Activated CD8-positive, alpha-beta T cell treated with anti-CD3 and anti-CD28 coated beads for 36 hours (primary cell): ENCODE data around the gene RIBC1. TPM values are rescaled to one million over a fixed set of nuclear protein-coding genes. Genes with fewer than 3 reads are reported as not detected.
A peak's percentile ranks its signal among the peaks of the same experiment; 100 is the strongest.

ENCODE experiments used
- ATAC-seq: fragments of 200-7000 bp; cut with Tn5 transposase; one replicate; pipeline ENCODE4 v1.10.0; 2021; ENCODE audit warnings: mild to moderate bottlenecking, moderate library complexity
- CTCF ChIA-PET: fragments of 350-600 bp; sonication (Branson Sonifier 250); formaldehyde crosslinking; loops from one replicate; lab custom pipeline; 2021; ENCODE audit warnings: antibody characterized with exemption; lab: Charles Lee
- POLR2A ChIA-PET: fragments of 350-600 bp; sonication (Branson Sonifier 250); formaldehyde crosslinking; loops from one replicate; lab custom pipeline; 2021; ENCODE audit warnings: antibody characterized with exemption; lab: Charles Lee
- DNase-seq: peaks from one replicate; pipeline ENCODE4 v3.0.0-alpha.2; 2020
- H3K27ac Mint-ChIP-seq: one replicate; pipeline ENCODE4 v1.8.0; 2021; ENCODE audit warnings: mild to moderate bottlenecking, mixed read lengths
- H3K27me3 Mint-ChIP-seq: one replicate; pipeline ENCODE4 v1.8.0; 2021; ENCODE audit warnings: mixed read lengths
- H3K36me3 Mint-ChIP-seq: one replicate; pipeline ENCODE4 v1.8.0; 2021; ENCODE audit warnings: low read depth, mixed read lengths
- H3K4me1 Mint-ChIP-seq: one replicate; pipeline ENCODE4 v1.8.0; 2021; ENCODE audit warnings: low read depth, mixed read lengths
- H3K4me3 Mint-ChIP-seq: one replicate; pipeline ENCODE4 v1.8.0; 2021; ENCODE audit warnings: mild to moderate bottlenecking, moderate library complexity, mixed read lengths
- H3K9me3 Mint-ChIP-seq: one replicate; pipeline ENCODE4 v1.8.0; 2021; ENCODE audit warnings: mixed read lengths
- intact Hi-C: fragments of 100-400 bp; cut with micrococcal nuclease; formaldehyde crosslinking; loops from one replicate; pipeline ENCODE4 v1.10.0; 2022
- total RNA-seq, 2 experiments: library from RNA; stranded (reverse); gene quantifications; one replicate each; pipeline ENCODE4 v1.2.3, GENCODE V29; 2021
- TF ChIP-seq, protein P1 (sequence below): fragments of 200-600 bp; IDR thresholded peaks from one replicate; pipeline ENCODE4 v1.8.0; 2022; ENCODE audit warnings: antibody characterized with exemption, mild to moderate bottlenecking

Gene RIBC1
- total RNA-seq, 2 experiments from 2014 or later: 0.63 to 0.72 TPM

DNA sequence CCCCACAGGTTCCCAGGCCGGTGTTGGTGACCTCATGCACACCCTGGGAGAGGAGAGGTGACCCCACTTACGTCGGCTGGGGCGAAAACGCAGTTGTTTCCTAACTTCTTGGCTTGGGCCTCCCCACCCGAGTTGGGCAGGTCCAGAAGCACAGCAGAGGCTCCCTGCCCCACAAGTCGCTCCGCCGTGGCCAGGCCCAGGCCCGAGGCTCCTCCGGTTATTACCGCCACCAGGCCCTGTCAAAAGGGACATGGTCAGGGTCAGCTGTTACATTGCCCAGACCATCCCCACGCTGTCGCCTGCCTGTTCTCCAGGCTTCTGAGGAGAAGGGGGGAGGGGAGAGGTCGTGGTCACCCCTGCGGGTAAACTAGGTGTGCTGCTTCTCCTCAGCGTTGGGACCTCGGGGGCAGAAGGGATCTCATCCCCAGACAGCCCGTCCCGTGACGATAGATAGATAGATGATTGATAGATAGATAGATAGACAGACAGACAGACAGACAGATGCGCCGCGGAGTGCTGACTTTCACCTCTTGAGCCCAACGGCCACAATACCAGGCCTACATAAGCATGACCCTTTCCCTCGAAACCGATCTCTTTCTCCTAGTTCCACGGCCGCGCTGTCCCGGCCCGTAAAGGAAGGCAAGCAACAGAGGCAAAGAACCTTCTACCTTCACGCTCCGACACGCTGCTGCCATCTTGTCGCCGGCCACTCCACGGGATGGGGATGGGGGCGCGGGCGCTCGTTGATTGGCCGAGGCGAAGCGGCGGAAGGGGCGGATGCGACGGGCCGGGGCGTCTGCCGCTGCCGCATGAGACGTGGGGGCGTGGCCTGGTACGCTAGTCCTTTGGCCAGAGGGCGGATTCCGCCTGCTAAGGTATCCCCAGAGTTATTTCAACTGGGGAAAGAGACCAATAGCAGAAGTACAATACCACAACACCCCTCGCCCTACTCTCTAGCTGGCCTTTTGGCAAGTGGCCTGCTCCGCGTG lies 11.3 kb downstream of the RIBC1 start, which contains the start of gene HSD17B10:
TSS of gene HSD17B10 (minus strand) at position 720 of the 989 bp plus-strand sequence. CDS start at position 695, 25 bp downstream.
- intact Hi-C loops: no loop called here
- Mint-ChIP-seq H3K4me3 (peak within 1 kb of the TSS; percentile 96), H3K4me1 (peaks cover 31% of the 10 kb centered on the region), H3K9me3 (no peaks in the 10 kb centered on the region), H3K27ac (peak within 1 kb of the TSS; percentile 90), H3K36me3 (peaks cover 11% of the 10 kb centered on the region), H3K27me3 (no peaks in the 10 kb centered on the region)
- ChIA-PET POLR2A (interaction anchor here (0.9 to 1.4 kb wide), 2 partner anchors 12 to 13 kb away, joined by 3 to 9 read pairs; partner anchors contain the start of genes RIBC1 and SMC1A), CTCF (interaction anchor here (0.6 to 2.0 kb wide), 3 partner anchors 11 to 16 kb away, joined by 3 to 9 read pairs (median 8); partner anchors contain the start of genes RIBC1 and SMC1A)
- ATAC-seq: peak; percentile 95
- DNase-seq: peak; percentile 92
- TF ChIP-seq, protein P1, sequence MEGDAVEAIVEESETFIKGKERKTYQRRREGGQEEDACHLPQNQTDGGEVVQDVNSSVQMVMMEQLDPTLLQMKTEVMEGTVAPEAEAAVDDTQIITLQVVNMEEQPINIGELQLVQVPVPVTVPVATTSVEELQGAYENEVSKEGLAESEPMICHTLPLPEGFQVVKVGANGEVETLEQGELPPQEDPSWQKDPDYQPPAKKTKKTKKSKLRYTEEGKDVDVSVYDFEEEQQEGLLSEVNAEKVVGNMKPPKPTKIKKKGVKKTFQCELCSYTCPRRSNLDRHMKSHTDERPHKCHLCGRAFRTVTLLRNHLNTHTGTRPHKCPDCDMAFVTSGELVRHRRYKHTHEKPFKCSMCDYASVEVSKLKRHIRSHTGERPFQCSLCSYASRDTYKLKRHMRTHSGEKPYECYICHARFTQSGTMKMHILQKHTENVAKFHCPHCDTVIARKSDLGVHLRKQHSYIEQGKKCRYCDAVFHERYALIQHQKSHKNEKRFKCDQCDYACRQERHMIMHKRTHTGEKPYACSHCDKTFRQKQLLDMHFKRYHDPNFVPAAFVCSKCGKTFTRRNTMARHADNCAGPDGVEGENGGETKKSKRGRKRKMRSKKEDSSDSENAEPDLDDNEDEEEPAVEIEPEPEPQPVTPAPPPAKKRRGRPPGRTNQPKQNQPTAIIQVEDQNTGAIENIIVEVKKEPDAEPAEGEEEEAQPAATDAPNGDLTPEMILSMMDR: no peak

DNA sequence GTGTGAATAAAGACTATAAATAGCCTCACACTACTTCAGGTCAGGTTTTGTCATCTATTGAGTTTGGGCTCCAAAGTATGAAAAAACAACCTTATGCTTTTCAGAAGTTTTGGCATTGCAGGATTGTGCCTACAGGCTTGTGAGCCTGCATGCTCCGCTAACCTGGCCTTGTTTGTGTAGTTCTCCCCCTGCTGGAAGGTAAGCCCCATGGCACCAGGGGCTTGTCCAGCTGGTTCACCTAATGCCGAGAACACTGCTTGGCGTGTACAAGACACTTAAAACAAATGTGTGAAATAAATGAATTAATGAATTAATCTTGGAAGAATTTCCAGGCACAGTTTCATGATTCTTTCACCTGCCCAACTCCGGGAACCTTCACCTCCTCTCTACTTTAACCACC lies 13.3 kb downstream of the RIBC1 start:
- ATAC-seq: peak; percentile 73
- DNase-seq: peak; percentile 71
- peaks cover 38% of the 10 kb centered on the region for H3K4me1 Mint-ChIP-seq
- H3K9me3 Mint-ChIP-seq: no peaks in the 10 kb centered on the region
- intact Hi-C loops: no loop called here
- H3K4me3 Mint-ChIP-seq: no peak overlapping the region
- H3K36me3 Mint-ChIP-seq: peaks cover 10% of the 10 kb centered on the region
- H3K27ac Mint-ChIP-seq: no peak overlapping the region
- ChIA-PET POLR2A (no interaction called here), CTCF (interaction anchor here (1.1 to 3.4 kb wide), 8 partner anchors 10 to 197 kb away, joined by 3 to 27 read pairs (median 7); partner anchors contain the start of genes RIBC1 and SMC1A)
- H3K27me3 Mint-ChIP-seq: peaks cover 3% of the 10 kb centered on the region
- TF ChIP-seq, protein P1: peak; percentile 62

DNA sequence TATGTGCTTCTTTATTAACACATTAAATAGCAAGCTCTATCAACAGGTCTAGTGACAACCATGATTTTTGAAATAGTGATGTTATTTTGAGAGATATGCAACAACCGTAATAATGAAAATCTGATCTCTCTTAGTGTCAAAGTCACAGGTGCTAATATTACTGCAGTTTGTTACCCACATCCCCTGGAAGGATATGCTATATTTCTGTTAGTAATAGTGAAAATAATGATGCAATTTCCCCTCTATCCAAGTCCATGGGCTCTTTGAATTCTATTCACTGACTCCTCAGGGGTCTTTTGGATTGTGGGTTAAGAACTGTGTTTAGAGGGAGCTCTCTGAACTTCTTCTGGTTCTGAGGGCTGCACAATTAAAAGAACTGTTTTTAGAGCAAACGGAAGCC lies 14.5 kb downstream of the RIBC1 start:
- Mint-ChIP-seq H3K9me3 (no peaks in the 10 kb centered on the region), H3K27ac (peak overlapping the region; percentile 38), H3K4me1 (peaks cover 38% of the 10 kb centered on the region), H3K36me3 (peaks cover 4% of the 10 kb centered on the region), H3K4me3 (no peak overlapping the region), H3K27me3 (peaks cover 3% of the 10 kb centered on the region)
- TF ChIP-seq, protein P1: no peak
- ChIA-PET POLR2A (interaction anchor here (1.0 kb wide), 1 partner anchor 15 kb away, joined by 4 read pairs; no protein-coding TSS in a partner anchor), CTCF (interaction anchor here (0.7 to 3.4 kb wide), 8 partner anchors 9 to 198 kb away, joined by 3 to 27 read pairs (median 3); partner anchors contain the start of genes RIBC1 and SMC1A)
- no peak for DNase-seq
- ATAC-seq: no peak
- intact Hi-C loops: no loop called here

DNA sequence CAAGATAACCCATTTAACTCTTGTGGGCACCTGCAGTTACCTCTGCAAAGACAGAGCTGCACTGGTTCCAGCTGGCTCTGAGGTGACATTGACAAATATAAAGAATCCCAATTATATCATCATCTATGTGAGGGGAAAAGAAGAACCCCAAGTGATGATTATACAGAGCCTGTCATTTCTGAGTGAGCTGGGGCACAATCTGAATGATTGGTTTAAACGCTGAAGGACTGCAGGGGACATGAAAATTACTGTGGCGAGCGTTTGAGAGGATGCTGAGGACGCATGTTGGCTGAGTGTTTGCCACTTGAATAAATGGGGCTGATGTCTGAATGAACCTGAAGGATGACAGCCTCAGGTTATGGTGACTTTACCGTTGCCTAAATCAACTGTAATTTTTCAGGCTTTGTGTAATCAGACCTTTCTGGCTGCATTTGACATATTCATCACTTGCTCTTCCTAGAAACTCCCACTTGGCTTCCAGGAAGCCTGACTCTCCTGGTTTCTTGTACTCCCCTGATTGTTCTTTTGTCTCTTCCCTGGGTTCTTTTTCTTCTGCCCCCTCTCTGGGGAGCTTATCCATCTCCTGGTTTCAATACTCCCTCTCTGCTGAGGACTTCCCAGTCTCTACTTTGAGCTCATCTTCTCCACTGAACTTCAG lies 15.6 kb downstream of the RIBC1 start:
- no peaks in the 10 kb centered on the region for H3K36me3 Mint-ChIP-seq
- no peak overlapping the region for H3K4me3 Mint-ChIP-seq
- POLR2A ChIA-PET: no interaction called here
- CTCF ChIA-PET: interaction anchor here (0.9 to 3.4 kb wide), 3 partner anchors 120 to 125 kb away, joined by 3 to 21 read pairs (median 4); no protein-coding TSS in a partner anchor
- peak overlapping the region; percentile 34 for H3K27ac Mint-ChIP-seq
- DNase-seq: no peak
- no peak for ATAC-seq
- TF ChIP-seq, protein P1: no peak
- H3K9me3 Mint-ChIP-seq: no peaks in the 10 kb centered on the region
- H3K27me3 Mint-ChIP-seq: peaks cover 3% of the 10 kb centered on the region
- intact Hi-C loops: no loop called here
- peaks cover 38% of the 10 kb centered on the region for H3K4me1 Mint-ChIP-seq
